ENCODE measurements around the gene STX16.

GRCh38 chr20:58664883-58665282 is 13.8 kb downstream of the STX16 start:
- no peak for TF ChIP-seq CTCF (IDR thresholded peaks at IDR 0.05)
- TF ChIP-seq POLR2AphosphoS5 (IDR thresholded peaks at IDR 0.05) = no peak
